Kidney epithelial cell (primary cell): Measurements from ENCODE around the gene MAP3K14. TPM values are rescaled to one million over a fixed set of nuclear protein-coding genes. Genes with fewer than 3 reads are reported as not detected.
A peak's percentile ranks its signal among the peaks of the same experiment; 100 is the strongest.

ENCODE experiments used
- DNase-seq: peaks from one replicate; pipeline ENCODE4 v3.0.0-alpha.2; 2010; ENCODE audit warnings: low read depth
- H3K27me3 ChIP-seq: 2 replicates; pipeline ENCODE4 v1.6.0; 2011; ENCODE audit warnings: low read length; ENCODE audit not compliant: control insufficient read depth, insufficient read depth
- H3K36me3 ChIP-seq: 2 replicates; pipeline ENCODE4 v1.5.1; 2011; ENCODE audit warnings: low read length; ENCODE audit not compliant: control insufficient read depth, insufficient read depth
- H3K4me3 ChIP-seq: 2 replicates; pipeline ENCODE4 v1.5.1; 2011; ENCODE audit warnings: low read depth, mild to moderate bottlenecking, control low read depth, low read length
- total RNA-seq: library from RNA; depleted of rRNA; stranded (reverse); fragments of >200 nt; gene quantifications from 2 replicates; pipeline ENCODE4 v1.2.3, GENCODE V29; 2015
- TF ChIP-seq, protein P1 (sequence below): IDR thresholded peaks from 2 replicates; pipeline ENCODE4 v1.5.1; 2011; ENCODE audit warnings: mild to moderate bottlenecking, moderate library complexity, low read length, control low read depth, inconsistent platforms; ENCODE audit not compliant: insufficient read depth, poor library complexity, severe bottlenecking

The MAP3K14 gene
- total RNA-seq = 3.8 and 5.4 TPM in 2 replicates

DNA sequence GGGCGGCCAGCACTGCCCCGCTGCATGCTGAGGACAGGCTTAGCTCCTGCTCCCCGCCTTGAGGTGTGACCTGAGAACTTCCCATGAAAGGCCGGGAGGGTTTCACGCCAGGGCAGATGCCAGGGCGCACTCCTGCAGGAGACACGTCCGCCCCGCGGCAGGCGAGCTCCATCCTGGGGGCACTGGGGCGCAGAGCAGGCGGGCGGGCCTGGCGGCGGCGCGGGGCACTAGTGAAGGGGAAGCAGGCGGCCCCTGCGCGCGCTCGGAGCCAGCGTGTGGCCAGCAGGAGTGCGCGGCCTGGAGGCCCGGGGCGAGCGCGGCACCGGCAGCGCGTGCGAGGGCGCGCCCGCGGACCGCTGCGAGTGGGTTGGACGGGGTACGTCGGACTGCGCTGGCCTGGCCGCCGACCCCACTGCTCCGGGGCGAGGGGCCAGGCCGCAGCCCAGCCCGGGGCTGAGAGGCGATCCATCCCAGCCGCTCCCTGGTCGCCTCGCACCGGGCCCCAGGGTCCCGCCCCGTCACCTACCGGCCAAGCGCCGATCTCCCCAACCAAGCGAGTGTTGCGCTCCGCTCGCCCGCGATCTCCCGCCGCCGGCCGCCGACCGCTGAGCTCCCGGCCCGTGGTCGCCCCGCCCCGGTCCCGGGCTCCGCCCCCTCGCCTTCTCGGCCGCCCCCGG, at the start of gene MAP3K14:
MAP3K14 (minus strand) TSS at position 587 of the 677 bp plus-strand sequence. CDS start 26,275 bp downstream, outside the sequence.
- DNase-seq = no peak

DNA sequence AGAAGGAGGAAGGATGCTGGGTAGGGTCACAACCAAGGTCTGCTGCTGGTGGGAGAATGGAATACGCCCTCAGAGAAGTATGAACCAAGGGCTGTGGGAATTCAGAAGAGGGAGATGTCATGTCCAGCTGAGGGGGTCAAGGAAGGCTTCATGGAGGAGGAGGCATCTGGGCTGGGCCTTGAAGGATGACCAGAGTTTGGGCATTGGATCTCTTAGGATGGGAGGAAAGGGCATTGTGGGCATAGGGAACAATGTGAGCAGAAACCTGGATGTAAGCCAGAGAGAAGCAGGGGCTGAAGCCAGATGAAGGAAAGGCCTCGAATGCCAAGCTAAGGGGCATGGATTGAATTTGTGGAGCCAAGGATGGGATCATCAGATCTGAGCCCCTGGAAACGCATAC, 49.2 kb upstream of the MAP3K14 start:
- DNase-seq = no peak
- H3K4me3 ChIP-seq = no peak overlapping the region
- H3K36me3 ChIP-seq = no peaks in the 10 kb centered on the region
- H3K27me3 ChIP-seq = no peaks in the 10 kb centered on the region
- TF ChIP-seq, protein P1, sequence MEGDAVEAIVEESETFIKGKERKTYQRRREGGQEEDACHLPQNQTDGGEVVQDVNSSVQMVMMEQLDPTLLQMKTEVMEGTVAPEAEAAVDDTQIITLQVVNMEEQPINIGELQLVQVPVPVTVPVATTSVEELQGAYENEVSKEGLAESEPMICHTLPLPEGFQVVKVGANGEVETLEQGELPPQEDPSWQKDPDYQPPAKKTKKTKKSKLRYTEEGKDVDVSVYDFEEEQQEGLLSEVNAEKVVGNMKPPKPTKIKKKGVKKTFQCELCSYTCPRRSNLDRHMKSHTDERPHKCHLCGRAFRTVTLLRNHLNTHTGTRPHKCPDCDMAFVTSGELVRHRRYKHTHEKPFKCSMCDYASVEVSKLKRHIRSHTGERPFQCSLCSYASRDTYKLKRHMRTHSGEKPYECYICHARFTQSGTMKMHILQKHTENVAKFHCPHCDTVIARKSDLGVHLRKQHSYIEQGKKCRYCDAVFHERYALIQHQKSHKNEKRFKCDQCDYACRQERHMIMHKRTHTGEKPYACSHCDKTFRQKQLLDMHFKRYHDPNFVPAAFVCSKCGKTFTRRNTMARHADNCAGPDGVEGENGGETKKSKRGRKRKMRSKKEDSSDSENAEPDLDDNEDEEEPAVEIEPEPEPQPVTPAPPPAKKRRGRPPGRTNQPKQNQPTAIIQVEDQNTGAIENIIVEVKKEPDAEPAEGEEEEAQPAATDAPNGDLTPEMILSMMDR = no peak

More for the DNA sequence above, at the start of gene MAP3K14:
- TF ChIP-seq, protein P1 = no peak
- H3K27me3 ChIP-seq = no peaks in the 10 kb centered on the region
- peak within 1 kb of the TSS; percentile 91 for H3K4me3 ChIP-seq
- H3K36me3 ChIP-seq = no peaks in the 10 kb centered on the region

DNA sequence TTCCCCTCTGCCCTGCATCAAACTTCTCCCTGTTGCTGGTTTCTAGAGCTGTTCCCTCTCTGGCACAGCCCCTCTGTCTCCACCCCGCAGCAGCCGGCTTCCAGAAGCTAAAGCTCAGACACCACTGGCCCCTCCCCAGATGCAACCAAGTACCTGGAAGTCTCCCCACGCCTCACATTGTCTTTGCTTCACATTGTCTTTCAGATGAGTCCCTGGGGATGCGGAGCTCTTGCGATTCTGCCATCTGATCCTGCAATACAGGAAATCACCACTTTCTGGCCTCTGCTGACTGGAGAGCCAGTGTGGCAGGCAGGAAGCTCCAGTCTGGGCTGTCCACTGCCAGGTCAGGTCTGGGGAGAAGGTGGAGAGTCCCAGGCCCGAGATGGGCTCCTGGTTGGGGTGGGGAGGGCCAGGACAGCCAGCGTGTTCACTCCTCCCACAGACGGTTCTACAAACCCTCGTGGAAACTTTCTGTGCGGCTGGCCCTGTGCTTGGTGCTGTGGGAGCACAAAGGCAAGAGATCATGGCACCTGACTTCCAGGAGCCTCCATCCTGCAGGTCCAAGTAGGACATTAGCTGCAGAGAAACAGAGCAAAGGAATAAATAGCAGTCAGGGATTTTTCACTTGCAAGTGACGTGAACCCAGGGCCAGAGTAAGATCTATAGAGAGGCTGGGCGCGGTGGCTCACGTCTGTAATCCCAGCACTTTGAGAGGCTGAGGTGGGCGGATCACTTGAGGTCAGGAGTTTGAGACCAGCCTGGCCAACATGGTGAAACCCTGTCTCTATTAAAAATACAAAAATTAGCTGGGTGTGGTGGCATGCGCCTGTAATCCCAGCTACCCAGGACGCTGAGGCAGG, 47.9 kb upstream of the MAP3K14 start:
- TF ChIP-seq, protein P1 = no peak
- H3K4me3 ChIP-seq = no peak overlapping the region
- DNase-seq = no peak
- no peaks in the 10 kb centered on the region for H3K27me3 ChIP-seq
- no peaks in the 10 kb centered on the region for H3K36me3 ChIP-seq

DNA sequence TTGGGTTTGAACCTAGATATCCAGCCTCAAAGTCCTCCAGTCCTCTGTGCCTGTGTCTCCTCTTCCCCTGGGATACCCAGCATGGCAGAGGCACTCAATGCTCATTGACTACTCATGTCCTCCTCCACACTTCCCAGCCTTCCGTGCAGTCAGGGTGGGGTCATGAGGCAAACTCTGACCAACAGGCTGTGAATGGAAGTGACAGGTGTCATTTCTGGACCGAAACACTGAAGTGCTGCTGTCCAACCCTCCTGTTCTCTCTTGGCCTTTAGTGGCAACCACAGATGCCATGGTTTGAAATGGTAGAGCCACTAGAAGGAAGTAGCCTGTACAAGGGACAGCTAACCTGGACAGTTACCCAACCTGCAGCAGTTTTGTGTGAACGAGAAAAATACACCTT, 46.7 kb upstream of the MAP3K14 start:
- TF ChIP-seq, protein P1 = no peak
- no peaks in the 10 kb centered on the region for H3K27me3 ChIP-seq

DNA sequence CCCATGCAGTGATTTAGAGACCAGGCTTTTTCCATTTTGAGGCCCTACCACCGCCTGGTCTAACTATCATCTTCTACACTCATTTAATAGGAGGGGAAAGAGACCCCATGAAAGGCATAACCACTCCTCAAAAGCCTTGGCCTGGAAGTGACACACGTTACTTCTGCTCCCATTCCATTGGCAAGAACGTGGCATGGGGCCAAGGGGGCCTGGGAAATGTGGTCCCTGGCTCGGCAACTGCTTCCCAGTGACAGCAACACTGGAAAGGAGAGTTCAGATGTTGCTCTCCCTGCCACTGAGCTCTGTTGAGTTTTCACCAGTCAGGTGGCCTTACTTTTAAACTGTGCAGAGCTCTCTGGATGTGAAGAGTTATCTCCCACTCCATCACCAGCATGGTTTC, 45.2 kb upstream of the MAP3K14 start:
- TF ChIP-seq, protein P1 = no peak
- no peak overlapping the region for H3K4me3 ChIP-seq
- H3K36me3 ChIP-seq = no peaks in the 10 kb centered on the region
- H3K27me3 ChIP-seq = no peaks in the 10 kb centered on the region
- DNase-seq = no peak

More for the DNA sequence above, 46.7 kb upstream of the MAP3K14 start:
- Histone ChIP-seq H3K36me3 (no peaks in the 10 kb centered on the region), H3K4me3 (no peak overlapping the region)
- no peak for DNase-seq

DNA sequence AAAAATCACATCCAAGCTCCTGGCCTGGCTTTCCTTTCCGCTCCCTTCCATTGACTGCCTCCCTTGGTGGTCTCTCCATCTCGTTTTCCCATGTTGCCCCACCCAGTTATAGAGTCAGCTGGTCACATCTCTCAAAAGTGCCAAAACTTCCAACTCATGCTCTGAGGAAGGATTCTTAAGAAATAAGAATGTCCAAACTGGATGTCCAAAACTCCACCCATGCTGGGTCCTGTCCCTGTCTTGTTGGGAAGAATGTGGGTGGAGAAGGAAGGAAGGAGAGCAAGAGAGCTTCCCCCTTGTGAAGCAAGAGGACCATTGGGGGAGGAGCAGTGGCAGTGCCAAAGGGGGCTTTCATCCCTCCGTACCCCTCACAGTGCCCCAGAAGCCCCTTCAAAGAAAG, 44.6 kb upstream of the MAP3K14 start:
- TF ChIP-seq, protein P1 = no peak
- no peak for DNase-seq
- H3K4me3 ChIP-seq = no peak overlapping the region
- no peaks in the 10 kb centered on the region for H3K36me3 ChIP-seq
- no peaks in the 10 kb centered on the region for H3K27me3 ChIP-seq
